OCI-LY3 (cell line): Measurements from ENCODE around the gene RACGAP1.

Experiments used
- H2AFZ ChIP-seq: fragments of 200-600, 300-600 bp; shearing (Covaris generic); 2 replicates; pipeline ENCODE4 v1.6.0; 2014; ENCODE audit warnings: antibody characterized with exemption, low read depth, low read length
- H3K27ac ChIP-seq: fragments of 200-600, 300-600 bp; sonication (generic); 2 replicates; pipeline ENCODE4 v1.5.1; 2014; ENCODE audit warnings: mild to moderate bottlenecking, low read length, moderate library complexity, mixed read lengths
- H3K27me3 ChIP-seq: fragments of 200-600, 300-600 bp; sonication (generic); 2 replicates; pipeline ENCODE4 v1.6.1; 2014; ENCODE audit warnings: low read depth, low read length, mixed read lengths
- H3K36me3 ChIP-seq: fragments of 200-600, 300-600 bp; sonication (generic); replicated peaks from 2 replicates; pipeline ENCODE3; 2014; ENCODE audit warnings: low read depth, low read length, mixed read lengths
- H3K4me1 ChIP-seq: fragments of 300-600, 200-600 bp; sonication (generic); 2 replicates; pipeline ENCODE4 v1.6.1; 2014; ENCODE audit warnings: low read length, mixed read lengths
- H3K4me2 ChIP-seq: fragments of 200-600, 300-600 bp; sonication (generic); 2 replicates; pipeline ENCODE4 v1.6.1; 2014; ENCODE audit warnings: low read length, mixed read lengths
- H3K4me3 ChIP-seq: fragments of 300-600, 200-600 bp; sonication (generic); 2 replicates; pipeline ENCODE4 v1.5.1; 2014; ENCODE audit warnings: antibody characterized with exemption, mild to moderate bottlenecking, low read length, moderate library complexity
- H3K79me2 ChIP-seq: fragments of 300-600, 200-600 bp; shearing (Covaris generic); 2 replicates; pipeline ENCODE4 v1.6.1; 2014; ENCODE audit warnings: mild to moderate bottlenecking, low read length, mixed read lengths
- H3K9ac ChIP-seq: fragments of 300-600, 200-600 bp; shearing (Covaris generic); 2 replicates; pipeline ENCODE4 v1.6.0; 2014; ENCODE audit warnings: mild to moderate bottlenecking, low read length, moderate library complexity
- H3K9me3 ChIP-seq: fragments of 200-600, 300-600 bp; shearing (Covaris generic); 2 replicates; pipeline ENCODE4 v1.6.1; 2014; ENCODE audit warnings: low read length, mixed read lengths; ENCODE audit not compliant: insufficient read depth
- H4K20me1 ChIP-seq: fragments of 200-600, 300-600 bp; sonication (generic); 2 replicates; pipeline ENCODE4 v1.6.1; 2016; ENCODE audit warnings: low read length, mixed read lengths; ENCODE audit not compliant: insufficient read depth
- CTCF ChIP-seq: fragments of 200-600, 300-600 bp; sonication (generic); IDR thresholded peaks from 2 replicates; pipeline ENCODE4 v1.5.1; 2014; ENCODE audit warnings: antibody characterized with exemption, low read length, low read depth
- EZH2phosphoT487 ChIP-seq: fragments of 200-600 bp; shearing (Covaris generic); IDR thresholded peaks from 2 replicates; pipeline ENCODE4 v1.6.1; 2018; ENCODE audit warnings: antibody characterized with exemption, mixed run types, low read depth

RACGAP1 gene

DNA sequence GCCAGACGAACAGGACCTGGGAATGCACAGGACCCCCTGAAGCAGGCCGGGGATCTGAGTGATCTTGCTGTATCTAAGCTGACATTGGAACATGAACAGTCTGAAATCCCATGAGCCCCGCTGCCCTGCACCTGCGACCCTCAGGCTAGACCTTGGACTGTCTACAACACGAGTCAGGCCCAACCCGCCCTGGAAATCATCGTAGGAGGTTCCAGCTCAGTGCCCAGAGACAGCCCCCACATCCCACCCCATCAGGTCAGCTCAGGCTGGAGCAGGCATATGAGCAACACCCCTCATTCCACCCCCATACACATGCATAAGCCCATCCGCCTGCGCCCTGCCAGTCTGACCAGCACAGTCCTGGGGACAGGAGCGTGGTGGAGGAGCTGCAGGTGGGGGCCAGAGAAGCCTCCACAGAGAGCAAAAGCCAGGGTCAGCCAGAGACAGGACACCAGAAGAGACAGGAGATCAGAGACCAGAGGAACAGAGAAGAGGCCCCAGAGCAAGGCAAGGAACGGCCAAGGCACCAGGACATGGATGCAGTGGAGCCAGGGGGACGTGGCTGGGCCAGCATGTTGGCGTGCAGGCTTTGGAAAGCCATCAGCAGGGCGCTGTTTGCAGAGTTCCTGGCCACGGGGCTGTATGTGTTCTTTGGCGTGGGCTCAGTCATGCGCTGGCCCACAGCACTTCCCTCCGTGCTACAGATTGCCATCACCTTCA is 52.5 kb downstream of the RACGAP1 start, which contains the start of gene AQP6:
Gene AQP6 (plus strand): TSS at position 307 of the 720 bp plus-strand sequence. CDS start 227 bp downstream, at position 534.
- H3K79me2 ChIP-seq: no peaks in the 10 kb centered on the region
- no peak within 1 kb of the TSS for H3K9ac ChIP-seq
- H2AFZ ChIP-seq: no peak within 1 kb of the TSS
- peaks cover 26% of the 10 kb centered on the region for H3K27me3 ChIP-seq
- TF ChIP-seq CTCF (no peak), EZH2phosphoT487 (no peak)
- no peaks in the 10 kb centered on the region for H4K20me1 ChIP-seq
- peaks cover 5% of the 10 kb centered on the region; the same call in 1 of the 2 replicates for H3K4me1 ChIP-seq
- no peaks in the 10 kb centered on the region for H3K9me3 ChIP-seq
- no peak within 1 kb of the TSS for H3K4me2 ChIP-seq
- H3K4me3 ChIP-seq: no peak within 1 kb of the TSS
- H3K27ac ChIP-seq: no peak within 1 kb of the TSS
- no peaks in the 10 kb centered on the region for H3K36me3 ChIP-seq

DNA sequence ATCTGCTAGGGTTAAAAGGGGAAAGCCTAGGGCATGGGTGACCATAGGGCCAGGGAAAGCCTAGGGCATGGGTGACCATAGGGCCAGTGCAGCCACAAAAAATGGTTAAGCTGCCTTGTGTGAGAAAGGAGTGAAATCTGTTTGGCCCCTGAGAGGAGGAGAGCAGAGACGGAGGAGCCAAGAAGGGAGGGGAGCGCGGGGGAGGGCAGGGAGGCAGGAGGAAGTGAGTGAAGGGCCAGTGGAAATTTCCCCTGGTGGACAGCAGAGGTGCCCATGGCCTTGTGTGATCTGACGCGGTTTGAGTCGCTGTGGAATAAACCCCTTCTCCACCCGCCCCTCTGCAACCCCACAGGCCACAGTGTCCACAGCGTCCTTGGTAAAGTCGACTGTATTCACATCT is 53.2 kb downstream of the RACGAP1 start:
- H3K9ac ChIP-seq: no peak overlapping the region
- no peaks in the 10 kb centered on the region for H3K9me3 ChIP-seq
- no peak overlapping the region for H3K4me3 ChIP-seq
- no peak overlapping the region for H3K4me2 ChIP-seq
- H3K4me1 ChIP-seq: peaks cover 7% of the 10 kb centered on the region; the same call in 1 of the 2 replicates
- H2AFZ ChIP-seq: no peak overlapping the region
- no peak for TF ChIP-seq EZH2phosphoT487
- no peak for TF ChIP-seq CTCF
- H3K79me2 ChIP-seq: no peaks in the 10 kb centered on the region
- H3K27ac ChIP-seq: no peak overlapping the region
- H3K27me3 ChIP-seq: peaks cover 26% of the 10 kb centered on the region
- no peaks in the 10 kb centered on the region for H3K36me3 ChIP-seq
- H4K20me1 ChIP-seq: no peaks in the 10 kb centered on the region

DNA sequence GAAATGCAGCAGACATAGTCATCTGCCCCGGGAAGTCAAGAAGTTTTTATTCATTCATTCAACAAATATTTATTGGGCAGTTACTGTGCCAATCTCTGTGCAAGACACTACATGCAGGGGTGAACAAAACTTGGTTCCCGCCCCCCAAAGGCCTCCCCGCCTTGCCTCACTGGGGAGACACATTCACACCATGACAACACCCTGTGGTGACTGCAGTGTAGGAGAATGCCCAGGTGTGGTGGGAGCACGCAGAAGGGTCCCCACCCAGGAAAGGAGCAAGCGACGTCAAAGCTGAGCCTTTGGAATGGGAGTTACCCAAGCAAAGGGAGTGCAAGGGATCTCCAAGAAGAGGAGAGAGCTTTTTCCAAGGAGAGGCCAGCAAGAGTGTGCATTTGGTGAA is 54.2 kb downstream of the RACGAP1 start:
- peaks cover 29% of the 10 kb centered on the region for H3K27me3 ChIP-seq
- H3K36me3 ChIP-seq: no peaks in the 10 kb centered on the region
- H3K4me3 ChIP-seq: no peak overlapping the region
- no peak overlapping the region for H3K9ac ChIP-seq
- H3K79me2 ChIP-seq: no peaks in the 10 kb centered on the region
- no peak overlapping the region for H3K27ac ChIP-seq
- no peak overlapping the region for H2AFZ ChIP-seq
- no peaks in the 10 kb centered on the region for H4K20me1 ChIP-seq
- TF ChIP-seq EZH2phosphoT487 (no peak), CTCF (no peak)
- no peaks in the 10 kb centered on the region for H3K9me3 ChIP-seq
- peaks cover 12% of the 10 kb centered on the region; the same call in 1 of the 2 replicates for H3K4me1 ChIP-seq
- no peak overlapping the region for H3K4me2 ChIP-seq

- Histone ChIP-seq H3K79me2 (no peaks in the 10 kb centered on the region), H3K4me3 (no peak overlapping the region), H2AFZ (no peak overlapping the region)
Observed at GRCh38 chr12:49970658-49971057, 54.6 kb downstream of the RACGAP1 start.

More at GRCh38 chr12:49970658-49971057, 54.6 kb downstream of the RACGAP1 start:
- no peak overlapping the region for H3K9ac ChIP-seq
- no peaks in the 10 kb centered on the region for H3K36me3 ChIP-seq
- no peak for TF ChIP-seq CTCF
- TF ChIP-seq EZH2phosphoT487: no peak
- no peaks in the 10 kb centered on the region for H4K20me1 ChIP-seq
- H3K27me3 ChIP-seq: peaks cover 32% of the 10 kb centered on the region
- peaks cover 12% of the 10 kb centered on the region; the same call in 1 of the 2 replicates for H3K4me1 ChIP-seq
- H3K27ac ChIP-seq: no peak overlapping the region
- H3K4me2 ChIP-seq: no peak overlapping the region
- H3K9me3 ChIP-seq: no peaks in the 10 kb centered on the region
